ENCODE results near the gene STXBP1.

DNA sequence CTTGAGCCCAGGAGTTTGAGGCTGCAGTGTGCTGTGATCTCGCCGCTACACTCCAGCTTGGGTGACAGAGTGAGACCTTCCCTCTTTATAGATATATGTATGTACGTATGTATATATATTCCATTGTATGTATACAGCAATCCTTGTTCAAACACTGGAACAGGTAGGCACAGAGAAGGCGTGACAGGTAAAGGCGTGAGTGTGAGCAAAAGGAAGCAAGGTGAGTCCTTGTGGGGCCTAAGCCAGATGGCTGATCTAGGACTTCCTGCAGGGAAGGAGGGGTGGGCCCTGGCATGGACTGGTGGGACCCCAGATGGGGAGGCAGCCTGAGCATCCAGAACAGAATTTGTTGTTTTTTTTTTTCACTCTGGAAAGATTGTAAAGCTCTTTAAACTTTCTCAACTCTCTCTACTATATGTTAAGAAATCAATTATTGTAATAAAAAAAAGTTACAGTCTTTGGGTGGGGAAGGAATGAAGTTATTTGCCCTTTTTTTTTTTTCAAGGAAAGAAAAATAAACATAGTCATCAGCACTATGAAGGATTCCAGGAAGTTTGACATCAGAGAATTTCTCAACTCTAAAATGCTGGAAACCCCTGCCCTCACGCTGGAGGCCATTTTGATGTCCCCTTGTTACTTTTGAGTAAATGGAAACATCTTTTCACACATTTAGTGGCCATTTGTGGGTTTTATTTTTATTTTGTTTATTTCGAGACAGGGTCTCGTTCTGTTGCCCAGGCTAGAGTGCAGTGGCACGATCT, 38.9 kb upstream of the STXBP1 start:
- TF ChIP-seq POLR2A (IDR thresholded peaks at IDR 0.05) (no peak), EP300 (IDR thresholded peaks at IDR 0.05) (no peak)
- TF ChIP-seq, protein P1, sequence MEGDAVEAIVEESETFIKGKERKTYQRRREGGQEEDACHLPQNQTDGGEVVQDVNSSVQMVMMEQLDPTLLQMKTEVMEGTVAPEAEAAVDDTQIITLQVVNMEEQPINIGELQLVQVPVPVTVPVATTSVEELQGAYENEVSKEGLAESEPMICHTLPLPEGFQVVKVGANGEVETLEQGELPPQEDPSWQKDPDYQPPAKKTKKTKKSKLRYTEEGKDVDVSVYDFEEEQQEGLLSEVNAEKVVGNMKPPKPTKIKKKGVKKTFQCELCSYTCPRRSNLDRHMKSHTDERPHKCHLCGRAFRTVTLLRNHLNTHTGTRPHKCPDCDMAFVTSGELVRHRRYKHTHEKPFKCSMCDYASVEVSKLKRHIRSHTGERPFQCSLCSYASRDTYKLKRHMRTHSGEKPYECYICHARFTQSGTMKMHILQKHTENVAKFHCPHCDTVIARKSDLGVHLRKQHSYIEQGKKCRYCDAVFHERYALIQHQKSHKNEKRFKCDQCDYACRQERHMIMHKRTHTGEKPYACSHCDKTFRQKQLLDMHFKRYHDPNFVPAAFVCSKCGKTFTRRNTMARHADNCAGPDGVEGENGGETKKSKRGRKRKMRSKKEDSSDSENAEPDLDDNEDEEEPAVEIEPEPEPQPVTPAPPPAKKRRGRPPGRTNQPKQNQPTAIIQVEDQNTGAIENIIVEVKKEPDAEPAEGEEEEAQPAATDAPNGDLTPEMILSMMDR (IDR thresholded peaks at IDR 0.05): no peak

Data from stomach (tissue), 4 donors.